ENCODE data around the gene SLC35E1.

GRCh38 chr19:16506961-16507360, 65.3 kb downstream of the SLC35E1 start:
- no peak for TF ChIP-seq EZH2 (IDR thresholded peaks at IDR 0.05; ENCODE audit: low read depth)
- no peak for TF ChIP-seq CTCF (conservative IDR thresholded peaks at IDR 0.05)
